HG03066 (cell line): Measurements from ENCODE around the gene C20orf96.
"Not testable (repeated sequence)": the region's sequence is repeated elsewhere in the genome, so short reads cannot be mapped to it uniquely, and the experiment has no call there.

Source experiments
- ATAC-seq: cut with Tn5 transposase; IDR thresholded peaks from one replicate; pipeline ENCODE4 v1.9.1; 2021; ENCODE audit warnings: low read depth; ENCODE audit not compliant: unreplicated experiment

C20orf96 gene

DNA sequence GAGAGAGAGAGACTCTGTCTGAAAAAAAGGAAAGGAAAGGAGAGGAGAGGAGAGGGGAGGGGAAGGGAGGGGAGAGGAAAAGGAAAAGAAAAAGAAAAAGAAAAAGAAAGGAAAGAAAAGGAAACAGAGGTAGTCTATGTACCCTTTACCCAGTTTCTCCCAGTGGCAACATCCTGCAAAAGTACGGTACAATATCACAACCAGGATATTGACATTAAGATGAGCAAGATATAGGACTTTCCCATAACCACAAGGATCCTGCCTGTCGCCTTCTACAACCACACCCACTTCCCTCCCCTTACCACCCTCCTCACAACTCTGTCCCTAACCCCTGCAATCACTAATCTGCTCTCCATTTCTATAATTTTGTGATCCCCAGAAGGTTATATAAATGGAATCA lies 4.0 kb downstream of the C20orf96 start:
- ATAC-seq = no peak

DNA sequence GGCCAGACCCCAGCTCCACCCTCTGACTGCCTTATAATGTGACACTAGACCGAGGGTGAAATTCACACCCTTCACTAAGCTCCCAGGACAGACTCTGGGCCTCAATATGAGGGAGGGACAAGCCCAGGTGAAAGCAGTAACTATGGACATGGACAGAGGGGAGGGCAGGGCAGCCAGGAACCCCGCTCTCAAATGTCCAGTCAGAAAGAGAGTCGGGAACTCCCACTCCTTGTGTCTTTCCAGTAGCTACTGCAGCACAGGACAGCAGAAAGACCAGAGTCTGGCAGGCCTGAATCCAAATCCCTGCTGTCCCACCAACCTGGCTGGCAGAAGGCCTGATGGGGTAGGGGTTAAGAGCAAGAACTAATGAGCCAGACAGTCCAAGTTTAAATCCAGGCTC lies 6.4 kb downstream of the C20orf96 start:
- no peak for ATAC-seq

GRCh38 chr20:278607-279571 lies 11.7 kb downstream of the C20orf96 start:
- no peak for ATAC-seq

DNA sequence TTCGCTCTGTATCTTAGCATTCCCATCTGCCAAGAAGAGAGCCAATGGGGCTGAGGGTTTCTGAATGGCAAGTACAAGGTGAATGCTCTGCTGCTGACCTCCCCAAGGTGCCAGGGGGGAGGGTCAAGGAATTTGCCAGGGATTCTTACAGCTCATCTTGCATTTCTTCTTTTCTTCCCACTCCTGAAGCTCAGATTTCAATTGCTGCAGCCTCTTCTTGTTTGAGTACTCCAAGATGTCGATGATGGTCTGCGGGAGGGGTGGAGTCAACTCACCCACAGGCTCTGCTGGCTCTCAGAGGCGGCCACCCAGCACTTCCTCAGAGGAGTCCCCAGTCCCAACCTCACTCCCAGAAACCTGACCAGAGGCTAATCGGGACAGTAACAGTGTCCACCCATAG lies 12.4 kb downstream of the C20orf96 start:
- ATAC-seq = no peak

- ATAC-seq = no peak
Measured at GRCh38 chr20:277496-277781, 13.1 kb downstream of the C20orf96 start.

DNA sequence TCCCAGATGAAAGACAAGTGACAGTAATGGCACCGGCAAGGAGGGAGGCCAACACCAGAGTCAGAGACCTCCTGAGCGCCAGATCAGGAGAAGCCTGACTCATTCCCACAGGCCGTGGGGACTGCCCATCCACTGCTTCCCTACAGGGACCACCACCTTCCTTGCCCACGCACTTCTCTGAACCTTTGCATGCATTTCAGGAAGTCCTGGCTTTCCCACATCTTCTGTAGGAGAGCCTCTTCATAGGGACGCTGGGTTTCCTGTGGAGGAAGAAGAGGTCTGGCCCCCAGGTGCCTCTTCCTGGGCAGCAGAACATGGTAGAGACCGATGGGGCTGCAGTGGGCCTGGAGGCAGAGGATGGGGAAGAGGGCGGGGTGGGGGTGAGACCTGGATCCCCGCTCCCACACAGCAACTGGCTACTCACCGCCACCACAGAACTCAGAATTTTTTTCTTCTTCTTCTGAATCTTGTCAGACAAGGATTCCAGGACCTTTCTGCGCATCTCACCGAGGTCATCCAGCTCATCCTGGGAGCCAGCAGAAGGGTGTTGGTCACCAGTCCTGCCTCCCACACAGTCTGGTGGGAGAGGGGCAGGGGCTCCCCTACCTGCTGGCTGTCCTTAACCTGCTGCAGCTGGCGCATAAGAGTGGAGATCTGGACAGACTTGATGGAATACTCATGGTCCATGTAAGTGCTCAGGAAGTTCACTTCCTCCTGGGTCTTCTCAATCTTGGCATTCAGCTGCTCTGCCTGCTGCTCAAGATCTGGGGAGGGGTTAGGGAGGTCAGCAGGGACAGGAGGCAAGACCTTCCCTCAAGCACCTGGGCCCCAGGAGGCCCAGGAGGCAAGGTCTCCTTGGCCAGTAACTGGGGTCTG lies 13.7 kb downstream of the C20orf96 start:
- no peak for ATAC-seq

GRCh38 chr20:275791-276190 lies 14.8 kb downstream of the C20orf96 start:
- ATAC-seq = no peak

DNA sequence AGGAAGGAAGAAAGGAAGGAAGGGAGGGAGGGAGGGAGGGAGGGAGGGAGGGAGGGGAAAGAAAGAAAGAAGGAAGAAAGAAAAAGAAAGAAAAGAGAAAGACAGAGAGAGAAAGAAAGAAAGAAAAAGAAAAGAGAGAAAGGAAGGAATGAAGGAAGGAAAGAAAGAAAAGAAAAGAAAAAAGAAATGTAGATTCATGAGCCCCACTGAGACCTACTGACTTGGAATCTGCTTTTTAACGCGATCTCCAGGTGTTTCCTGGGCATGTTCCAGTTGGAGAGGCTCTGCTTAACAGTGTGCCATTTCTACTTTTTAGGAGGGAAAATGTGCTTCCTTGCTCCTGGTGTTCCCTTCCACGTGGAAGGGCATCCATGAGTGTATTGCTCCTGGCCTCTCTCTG lies 16.7 kb downstream of the C20orf96 start:
- ATAC-seq = no peak

GRCh38 chr20:272718-273117 lies 17.8 kb downstream of the C20orf96 start:
- ATAC-seq = no peak

GRCh38 chr20:271528-271927 lies 19.0 kb downstream of the C20orf96 start:
- no peak for ATAC-seq

- ATAC-seq = no peak
Measured at GRCh38 chr20:271069-271468, 19.5 kb downstream of the C20orf96 start.

DNA sequence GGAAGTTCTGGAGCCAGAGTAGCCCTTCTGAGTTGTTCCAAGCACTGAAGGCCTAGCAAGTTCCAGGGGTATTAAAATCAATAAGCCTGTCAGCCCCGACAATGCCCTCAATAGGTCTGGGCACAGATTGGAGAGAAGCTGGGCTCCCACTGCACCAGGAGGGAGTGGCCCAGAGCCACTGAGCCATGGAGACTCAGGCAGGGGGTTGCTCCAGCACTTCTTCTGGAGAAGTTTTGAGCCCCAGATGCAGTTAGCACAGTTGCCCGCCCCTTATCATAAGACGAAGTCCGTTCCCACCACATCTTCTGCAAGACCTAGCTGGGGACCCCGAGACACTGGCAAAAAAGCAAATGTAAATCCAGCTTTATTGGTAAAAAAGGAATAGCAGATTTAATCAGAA lies 20.0 kb downstream of the C20orf96 start:
- no peak for ATAC-seq

GRCh38 chr20:266596-267562 lies 23.7 kb downstream of the C20orf96 start:
- ATAC-seq = peak; percentile 90

GRCh38 chr20:263701-264100 lies 26.8 kb downstream of the C20orf96 start:
- ATAC-seq = no peak

DNA sequence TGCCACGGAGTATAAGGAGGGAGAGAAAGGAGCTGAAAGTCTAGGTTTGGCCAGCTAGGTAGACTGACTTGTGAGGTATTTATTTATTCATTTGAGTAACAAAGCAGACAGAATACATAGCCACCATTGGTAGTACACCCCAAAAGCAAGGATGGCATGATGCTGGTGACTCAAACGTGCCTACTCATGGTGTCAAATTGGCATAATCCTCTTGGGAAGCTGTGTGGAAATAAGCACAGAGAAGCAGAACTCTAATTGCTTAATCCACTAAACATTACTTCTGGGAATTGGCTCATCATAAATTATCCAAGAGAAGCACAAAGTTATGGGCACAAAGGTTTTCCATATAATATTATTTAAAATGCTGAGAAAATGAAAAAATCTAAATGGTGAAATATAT lies 30.6 kb downstream of the C20orf96 start:
- ATAC-seq = no peak

GRCh38 chr20:258963-259362 lies 31.6 kb downstream of the C20orf96 start:
- no peak for ATAC-seq

DNA sequence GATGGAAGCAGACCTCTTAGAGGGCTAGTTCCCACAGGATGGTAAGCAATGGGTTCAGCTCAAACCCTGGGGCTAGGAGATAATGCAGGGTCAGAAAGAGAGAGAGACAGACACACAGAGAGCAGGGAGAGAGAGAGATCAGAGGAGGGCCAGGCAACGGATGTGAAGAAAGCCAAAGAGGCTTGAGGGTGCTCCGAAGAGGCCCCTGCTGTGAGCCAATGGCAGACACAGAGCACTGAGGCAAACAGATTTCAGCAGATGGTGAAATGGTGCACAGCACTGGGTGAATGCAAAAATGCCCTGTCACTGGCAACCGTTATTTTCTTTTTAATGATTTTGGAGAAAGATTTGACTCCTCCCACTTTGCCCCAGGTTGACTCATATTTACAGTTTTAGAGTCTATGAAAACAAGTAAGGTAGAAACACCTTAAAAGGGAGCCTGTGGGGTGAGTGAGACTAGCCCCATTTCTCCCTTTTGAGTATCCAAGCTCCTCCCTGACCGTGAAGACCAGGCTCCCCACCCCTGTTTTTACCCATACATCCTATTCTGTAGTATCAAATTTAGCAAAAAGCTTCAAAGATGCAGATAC lies 32.2 kb downstream of the C20orf96 start:
- ATAC-seq = no peak

GRCh38 chr20:257419-257818 lies 33.1 kb downstream of the C20orf96 start, which contains the start of gene DEFB132:
TSS of gene DEFB132 (plus strand) at chr20:257724. CDS start at chr20:257779, 55 bp downstream.
- no peak for ATAC-seq

DNA sequence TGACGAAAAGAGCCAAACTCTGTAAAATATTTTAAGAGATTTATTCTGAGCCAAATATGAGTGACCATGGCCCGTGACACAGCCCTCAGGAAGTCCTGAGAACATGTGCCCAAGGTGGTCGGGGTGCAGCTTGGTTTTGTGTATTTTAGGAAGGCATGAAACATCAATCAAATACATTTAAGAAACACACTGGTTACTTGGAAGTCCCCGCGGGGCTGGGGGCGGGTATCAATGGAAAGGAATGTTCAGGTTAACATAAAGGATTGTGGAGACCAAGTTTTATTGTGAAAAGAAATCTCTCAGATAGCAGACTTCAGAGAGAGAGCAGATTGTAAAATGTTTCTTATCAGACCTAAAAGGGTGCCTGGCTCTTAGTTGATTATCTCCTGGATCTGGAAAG lies 37.1 kb downstream of the C20orf96 start:
- not testable (repeated sequence) for ATAC-seq

DNA sequence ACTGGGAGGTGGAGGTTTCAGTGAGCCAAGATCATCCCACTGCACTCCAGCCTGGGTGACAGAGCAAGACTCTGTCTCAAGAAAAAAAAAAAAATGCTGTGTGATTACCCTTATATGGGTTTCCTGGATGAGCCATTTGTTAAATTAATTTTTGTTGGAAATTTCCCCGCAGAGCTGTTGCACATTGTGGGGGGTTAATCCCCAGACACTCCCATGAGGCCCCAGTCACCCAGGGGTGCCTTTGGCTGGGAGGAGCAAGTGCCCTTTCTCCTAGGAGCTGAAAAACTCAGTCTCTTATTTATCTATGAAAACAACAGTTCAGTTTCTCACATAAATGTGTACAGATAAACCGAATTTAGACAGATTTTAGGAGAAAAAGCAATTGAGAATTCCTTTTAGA lies 37.7 kb downstream of the C20orf96 start:
- ATAC-seq = no peak
